Measurements from ENCODE around the gene MRPL40.

Gene MRPL40

GRCh38 chr22:19463491-19464469, 31.4 kb downstream of the MRPL40 start:
- DNase-seq: no peak

GRCh38 chr22:19464546-19464945, 32.2 kb downstream of the MRPL40 start:
- no peak for DNase-seq

GRCh38 chr22:19464975-19465374, 32.6 kb downstream of the MRPL40 start:
- DNase-seq: no peak

GRCh38 chr22:19466126-19466716, 33.9 kb downstream of the MRPL40 start:
- no peak for DNase-seq

- no peak for DNase-seq
These were observed 34.8 kb downstream of the MRPL40 start for GRCh38 chr22:19466848-19467752.

- no peak for DNase-seq
These were observed 35.6 kb downstream of the MRPL40 start for GRCh38 chr22:19467912-19468311.

GRCh38 chr22:19469421-19469820, 37.1 kb downstream of the MRPL40 start:
- no peak for DNase-seq

- no peak for DNase-seq
These were observed 37.7 kb downstream of the MRPL40 start for GRCh38 chr22:19470010-19470409.

GRCh38 chr22:19471572-19471971, 39.2 kb downstream of the MRPL40 start:
- DNase-seq: no peak

GRCh38 chr22:19472233-19472632, 39.9 kb downstream of the MRPL40 start:
- no peak for DNase-seq

- DNase-seq: no peak
These were observed 41.2 kb downstream of the MRPL40 start for GRCh38 chr22:19473578-19473977.

- DNase-seq: no peak
These were observed 43.7 kb downstream of the MRPL40 start for GRCh38 chr22:19476023-19476422.

- DNase-seq: peak in 1 of 2 experiments; percentile 17
These were observed 45.1 kb downstream of the MRPL40 start for GRCh38 chr22:19477321-19478044.

GRCh38 chr22:19478045-19478900, 45.9 kb downstream of the MRPL40 start:
- DNase-seq: peak in 1 of 2 experiments; percentile 25

- peak; percentile 77 to 82 for DNase-seq
These were observed 46.6 kb downstream of the MRPL40 start, which contains the start of gene UFD1 for GRCh38 chr22:19478901-19479354. Gene UFD1, minus strand, starts transcription at chr22:19479193. Its CDS starts 108 bp downstream, at chr22:19479085.

GRCh38 chr22:19479355-19480172, 47.2 kb downstream of the MRPL40 start, which contains the start of gene CDC45:
Gene CDC45, plus strand, starts transcription at chr22:19479920. Its CDS starts 49 bp downstream, at chr22:19479969.
- peak; percentile 96 to 98 for DNase-seq

GRCh38 chr22:19480173-19480568, 47.8 kb downstream of the MRPL40 start:
- no peak for DNase-seq

GRCh38 chr22:19480789-19481188, 48.4 kb downstream of the MRPL40 start:
- no peak for DNase-seq

GRCh38 chr22:19482297-19482696, 50.0 kb downstream of the MRPL40 start:
- DNase-seq: no peak
